Ishikawa (cell line): ENCODE results near the gene BABAM2.

Experiments
- CEBPB ChIP-seq: IDR thresholded peaks from 2 replicates; pipeline ENCODE4 v1.6.1; 2012
- CREB1 ChIP-seq: IDR thresholded peaks from 2 replicates; pipeline ENCODE4 v1.6.1; 2012; ENCODE audit warnings: low read depth
- EGR1 ChIP-seq: IDR thresholded peaks from 2 replicates; pipeline ENCODE4 v1.6.1; 2012
- EP300 ChIP-seq: IDR thresholded peaks from 2 replicates; pipeline ENCODE4 v1.6.1; 2012; ENCODE audit warnings: borderline replicate concordance
- NFIC ChIP-seq: IDR thresholded peaks from 2 replicates; pipeline ENCODE4 v1.6.1; 2012
- TF ChIP-seq, protein P1 (sequence below): IDR thresholded peaks from 2 replicates; pipeline ENCODE4 v1.6.1; 2012
- TF ChIP-seq, protein P2 (sequence below): IDR thresholded peaks from 2 replicates; pipeline ENCODE4 v1.6.1; 2012; ENCODE audit warnings: low read depth, mild to moderate bottlenecking

DNA sequence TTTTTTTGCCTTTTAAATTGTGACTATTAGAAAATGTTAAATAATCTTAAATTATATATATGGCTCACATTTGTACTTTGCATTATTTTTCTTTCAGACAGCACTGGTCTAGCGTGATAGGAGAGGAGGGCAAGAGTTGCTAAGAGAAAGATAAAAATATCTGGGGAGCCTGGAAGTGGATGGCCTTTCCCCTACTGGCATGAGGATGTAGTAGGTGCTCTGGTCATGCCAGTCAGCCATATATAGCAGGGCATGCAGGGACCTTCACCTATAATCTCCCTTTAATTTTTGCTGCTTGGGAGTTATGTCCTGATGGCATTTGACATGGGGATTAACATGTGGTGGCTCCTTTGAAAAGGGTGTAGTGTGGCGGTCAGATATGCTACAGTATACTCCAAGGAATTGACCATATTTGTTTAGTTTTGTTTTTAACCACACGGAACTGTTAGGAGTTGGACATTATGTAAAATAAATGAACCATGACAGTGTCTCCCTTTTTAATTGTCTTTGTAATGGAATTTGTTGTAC, 144.7 kb downstream of the BABAM2 start:
- TF ChIP-seq EGR1 (no peak), EP300 (no peak), CEBPB (no peak), NFIC (no peak), CREB1 (no peak)
- TF ChIP-seq, protein P1, sequence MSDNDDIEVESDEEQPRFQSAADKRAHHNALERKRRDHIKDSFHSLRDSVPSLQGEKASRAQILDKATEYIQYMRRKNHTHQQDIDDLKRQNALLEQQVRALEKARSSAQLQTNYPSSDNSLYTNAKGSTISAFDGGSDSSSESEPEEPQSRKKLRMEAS = no peak
- TF ChIP-seq, protein P2, sequence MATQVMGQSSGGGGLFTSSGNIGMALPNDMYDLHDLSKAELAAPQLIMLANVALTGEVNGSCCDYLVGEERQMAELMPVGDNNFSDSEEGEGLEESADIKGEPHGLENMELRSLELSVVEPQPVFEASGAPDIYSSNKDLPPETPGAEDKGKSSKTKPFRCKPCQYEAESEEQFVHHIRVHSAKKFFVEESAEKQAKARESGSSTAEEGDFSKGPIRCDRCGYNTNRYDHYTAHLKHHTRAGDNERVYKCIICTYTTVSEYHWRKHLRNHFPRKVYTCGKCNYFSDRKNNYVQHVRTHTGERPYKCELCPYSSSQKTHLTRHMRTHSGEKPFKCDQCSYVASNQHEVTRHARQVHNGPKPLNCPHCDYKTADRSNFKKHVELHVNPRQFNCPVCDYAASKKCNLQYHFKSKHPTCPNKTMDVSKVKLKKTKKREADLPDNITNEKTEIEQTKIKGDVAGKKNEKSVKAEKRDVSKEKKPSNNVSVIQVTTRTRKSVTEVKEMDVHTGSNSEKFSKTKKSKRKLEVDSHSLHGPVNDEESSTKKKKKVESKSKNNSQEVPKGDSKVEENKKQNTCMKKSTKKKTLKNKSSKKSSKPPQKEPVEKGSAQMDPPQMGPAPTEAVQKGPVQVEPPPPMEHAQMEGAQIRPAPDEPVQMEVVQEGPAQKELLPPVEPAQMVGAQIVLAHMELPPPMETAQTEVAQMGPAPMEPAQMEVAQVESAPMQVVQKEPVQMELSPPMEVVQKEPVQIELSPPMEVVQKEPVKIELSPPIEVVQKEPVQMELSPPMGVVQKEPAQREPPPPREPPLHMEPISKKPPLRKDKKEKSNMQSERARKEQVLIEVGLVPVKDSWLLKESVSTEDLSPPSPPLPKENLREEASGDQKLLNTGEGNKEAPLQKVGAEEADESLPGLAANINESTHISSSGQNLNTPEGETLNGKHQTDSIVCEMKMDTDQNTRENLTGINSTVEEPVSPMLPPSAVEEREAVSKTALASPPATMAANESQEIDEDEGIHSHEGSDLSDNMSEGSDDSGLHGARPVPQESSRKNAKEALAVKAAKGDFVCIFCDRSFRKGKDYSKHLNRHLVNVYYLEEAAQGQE = no peak
